Esophagus squamous epithelium (tissue), 5 donors: ENCODE results near the gene CLSTN2. TPM values are rescaled to one million over a fixed set of nuclear protein-coding genes. Genes with fewer than 3 reads are reported as not detected.
A peak's percentile ranks its signal among the peaks of the same experiment; 100 is the strongest.

Source experiments
- DNase-seq: peaks from one replicate; lab custom pipeline; 2025; lab: John Stamatoyannopoulos, UW
- H3K27ac ChIP-seq, 4 donors: fragments of 200-600 bp; sonication (generic); one replicate each; pipeline ENCODE4 v1.5.1; 2016 to 2019; ENCODE audit warnings: mild to moderate bottlenecking in 1 of 4
- H3K27me3 ChIP-seq, 4 donors: fragments of 200-600 bp; sonication (generic); 1 replicate in 3 of 4; 2 replicates in 1 of 4; pipeline versions ENCODE4 v1.5.1 to v1.6.0; 2017 to 2021; ENCODE audit warnings: antibody characterized with exemption in 1 of 4
- H3K36me3 ChIP-seq, 3 donors: fragments of 200-600 bp; sonication (generic); one replicate each; pipeline ENCODE4 v1.5.1; 2016 to 2019
- H3K4me1 ChIP-seq, 3 donors: fragments of 200-600 bp; sonication (generic); one replicate each; pipeline ENCODE4 v1.5.1; 2017 to 2019
- H3K4me3 ChIP-seq, 4 donors: fragments of 200-600 bp; sonication (generic); 1 replicate in 3 of 4; 2 replicates in 1 of 4; pipeline ENCODE4 v1.5.1; 2016 to 2019; ENCODE audit warnings: mild to moderate bottlenecking in 2 of 4, moderate library complexity in 1 of 4
- H3K9me3 ChIP-seq, 3 donors: fragments of 200-600 bp; sonication (generic); one replicate each; pipeline ENCODE4 v1.5.1; 2016 to 2019
- CTCF ChIP-seq, 6 experiments: fragments of 450-650 bp in 4 of 6; fragments of 200-600 bp in 2 of 6; sonication (generic) in 2 of 6; IDR thresholded peaks; one replicate each; pipeline ENCODE4 v1.5.1; 2016 to 2019; ENCODE audit warnings: antibody characterized with exemption in 6 of 6, mild to moderate bottlenecking in 4 of 6, moderate library complexity in 4 of 6
- POLR2A ChIP-seq, 4 donors: fragments of 450-650 bp; IDR thresholded peaks; one replicate each; pipeline ENCODE4 v1.6.1; 2017; ENCODE audit warnings: antibody characterized with exemption in 4 of 4, mild to moderate bottlenecking in 4 of 4, moderate library complexity in 3 of 4
- WGBS, 2 donors: methylation state at CpG; one replicate each; pipeline ENCODE4 v1.1.5; 2018; 5-methylcytosine and 5-hydroxymethylcytosine counted together
- intact Hi-C: fragments of 100-400 bp; cut with DNase I; formaldehyde crosslinking; loops from one replicate; pipeline ENCODE4 v1.15.0; 2022
- total RNA-seq, 4 donors: library from RNA; depleted of rRNA; stranded (reverse); fragments of >200 nt; gene quantifications; one replicate each; pipeline ENCODE4 v1.1.0, GENCODE V29; 2016
- donor health status: DM: yes; HTN: yes; CAD: no.

Gene CLSTN2
- total RNA-seq, 4 donors from 2014 or later, result 0.53 to 5.0 (median 3.1) TPM

DNA sequence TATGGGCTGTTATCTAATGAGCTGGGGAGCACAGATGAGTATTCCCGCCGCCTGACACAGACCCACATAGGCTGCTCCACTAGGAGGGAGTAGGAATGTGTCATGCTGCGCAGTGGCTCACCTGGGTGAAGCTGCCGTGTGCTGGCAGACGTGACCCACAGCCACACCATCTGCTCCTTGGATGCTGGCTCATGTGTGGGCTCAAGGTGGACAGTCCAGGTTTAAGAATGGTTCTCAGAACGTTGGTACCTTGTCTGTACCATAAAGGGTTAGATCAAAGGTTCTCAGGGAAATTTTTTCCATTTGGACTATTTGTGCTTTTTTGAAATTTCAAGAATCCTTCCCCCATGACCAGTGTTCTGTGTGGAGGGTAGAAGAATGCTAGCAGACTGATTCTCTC lies 403.9 kb downstream of the CLSTN2 start:
- WGBS, 2 donors, result 71 to 73% methylated on average over 5 to 6 of the region's 6 CpGs
- intact Hi-C loops, result no loop called here
- H3K36me3 ChIP-seq, result no peaks in the 10 kb centered on the region
- no peaks in the 10 kb centered on the region for H3K27me3 ChIP-seq
- no peak for DNase-seq
- H3K9me3 ChIP-seq, result no peaks in the 10 kb centered on the region
- H3K27ac ChIP-seq, result no peak overlapping the region
- no peak for TF ChIP-seq CTCF (IDR thresholded peaks at IDR 0.05)
- H3K4me1 ChIP-seq, result peaks cover 0 to 9% (median 0%) of the 10 kb centered on the region in 3 donors
- H3K4me3 ChIP-seq, result no peak overlapping the region

DNA sequence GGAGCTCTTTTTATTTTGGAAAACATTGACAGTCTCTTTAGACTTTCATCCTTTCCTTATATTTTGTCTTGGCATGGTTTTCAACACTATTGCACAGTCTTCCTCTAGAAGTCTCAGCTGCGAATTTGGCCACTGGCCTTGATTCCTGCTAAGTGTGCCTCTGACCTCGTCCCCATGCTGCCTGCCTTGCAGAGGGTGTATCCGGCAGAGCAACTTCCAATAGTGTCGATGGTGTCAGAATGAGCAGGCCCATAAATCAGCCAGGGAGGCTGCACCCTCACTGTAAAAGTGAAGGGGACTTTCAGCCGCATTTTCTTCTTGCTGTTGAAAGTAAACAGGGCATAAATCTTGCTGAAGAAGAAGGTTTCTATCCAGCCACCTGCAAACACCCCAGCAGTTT lies 406.2 kb downstream of the CLSTN2 start:
- TF ChIP-seq POLR2A (IDR thresholded peaks at IDR 0.05), result no peak
- no peak for TF ChIP-seq CTCF (IDR thresholded peaks at IDR 0.05)
- H3K9me3 ChIP-seq, result no peaks in the 10 kb centered on the region
- WGBS, 2 donors, result 63 to 68% methylated on average over 4 to 5 of the region's 5 CpGs
- no peak for DNase-seq
- intact Hi-C loops, result no loop called here
- H3K36me3 ChIP-seq, result no peaks in the 10 kb centered on the region
- no peak overlapping the region for H3K4me3 ChIP-seq
- H3K27ac ChIP-seq, result no peak overlapping the region
- peaks cover 0 to 9% (median 0%) of the 10 kb centered on the region in 3 donors for H3K4me1 ChIP-seq
- peaks cover 0 to 4% (median 0%) of the 10 kb centered on the region in 4 donors for H3K27me3 ChIP-seq

DNA sequence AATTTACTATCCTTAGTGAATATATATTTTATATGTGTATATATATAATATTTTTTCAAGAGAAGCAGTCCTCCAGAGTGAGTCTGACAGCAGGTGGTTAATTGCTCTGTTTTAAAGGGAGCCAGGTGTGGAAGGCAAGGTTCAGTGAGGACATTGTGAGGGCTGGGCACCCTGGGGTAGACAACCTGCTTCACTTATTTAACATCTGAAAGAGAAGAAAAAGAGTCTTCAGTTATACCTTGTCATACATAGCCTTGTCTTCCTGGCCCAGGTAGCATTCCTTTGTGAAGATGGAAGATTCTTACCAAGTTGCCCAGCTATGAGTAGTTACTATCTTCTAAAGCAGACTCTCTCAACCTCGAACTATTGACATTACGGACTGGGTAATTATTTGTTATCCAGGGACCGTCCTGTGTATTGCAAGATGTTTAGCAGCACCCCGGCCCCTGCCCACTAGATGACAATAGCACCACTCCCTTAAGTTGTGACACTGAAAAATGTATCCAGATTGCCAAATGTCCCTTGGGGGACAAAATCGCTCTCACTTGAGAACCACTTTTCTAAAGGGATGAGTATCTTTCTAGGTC lies 406.9 kb downstream of the CLSTN2 start:
- WGBS, 2 donors, result 90 to 91% methylated on average over 5 of the region's 5 CpGs
- H3K36me3 ChIP-seq, result no peaks in the 10 kb centered on the region
- no peak overlapping the region for H3K4me3 ChIP-seq
- H3K4me1 ChIP-seq, result peaks cover 0 to 9% (median 0%) of the 10 kb centered on the region in 3 donors
- DNase-seq, result no peak
- intact Hi-C loops, result no loop called here
- peaks cover 0 to 4% (median 0%) of the 10 kb centered on the region in 4 donors for H3K27me3 ChIP-seq
- no peaks in the 10 kb centered on the region for H3K9me3 ChIP-seq
- no peak overlapping the region for H3K27ac ChIP-seq
- TF ChIP-seq POLR2A (IDR thresholded peaks at IDR 0.05), result no peak
- no peak for TF ChIP-seq CTCF (IDR thresholded peaks at IDR 0.05)

GRCh38 chr3:140342668-140343067 lies 407.7 kb downstream of the CLSTN2 start:
- 64 to 75% methylated on average over 2 of the region's 2 CpGs for WGBS, 2 donors
- TF ChIP-seq POLR2A (IDR thresholded peaks at IDR 0.05), result no peak
- no peak for TF ChIP-seq CTCF (IDR thresholded peaks at IDR 0.05)

DNA sequence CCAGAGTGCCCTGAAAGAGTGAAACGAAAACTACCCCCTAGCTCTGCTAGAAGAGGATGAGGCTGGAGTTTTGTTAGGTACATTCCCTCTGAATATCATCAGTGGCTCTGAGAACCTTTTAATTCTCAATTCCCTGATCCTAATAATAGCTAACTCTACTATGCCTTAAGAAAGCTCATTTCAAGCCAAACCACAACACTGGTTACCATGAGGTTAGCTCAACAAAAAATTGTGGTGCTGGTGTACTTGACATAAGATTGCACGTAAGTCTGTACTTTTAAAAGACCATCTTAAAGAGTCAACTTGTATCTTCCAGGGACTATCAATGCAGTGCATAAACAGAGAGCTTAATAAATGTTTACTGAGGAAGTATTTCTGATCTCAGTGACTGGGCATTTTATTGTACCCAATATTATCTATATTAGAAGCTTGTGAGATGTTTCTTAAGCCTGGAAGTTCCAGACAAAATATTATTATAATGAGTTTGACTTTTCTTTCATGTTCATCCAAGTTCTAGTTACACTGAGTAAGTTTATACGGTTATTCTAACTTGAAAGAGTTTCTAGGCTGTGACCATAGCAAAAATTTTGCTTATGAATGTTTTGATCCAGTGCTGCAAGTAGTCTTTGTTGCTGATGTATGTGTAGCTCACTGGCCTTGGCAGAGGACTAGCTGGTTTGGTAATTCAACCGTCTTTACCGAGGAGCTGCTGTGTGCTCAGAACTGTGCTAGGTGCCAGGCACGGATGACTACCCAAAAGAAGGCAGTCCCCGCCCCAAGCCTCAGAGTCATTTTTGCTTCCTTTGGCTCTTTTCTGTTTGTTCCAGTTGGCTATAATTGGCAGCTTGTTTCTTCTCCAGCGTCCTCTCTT lies 408.5 kb downstream of the CLSTN2 start:
- no peaks in the 10 kb centered on the region for H3K9me3 ChIP-seq
- no peaks in the 10 kb centered on the region for H3K36me3 ChIP-seq
- peaks cover 0 to 9% (median 0%) of the 10 kb centered on the region in 3 donors for H3K4me1 ChIP-seq
- peak overlapping the region in 1 of 4 donors; percentile 68 for H3K27ac ChIP-seq
- TF ChIP-seq POLR2A (IDR thresholded peaks at IDR 0.05) (no peak), CTCF (IDR thresholded peaks at IDR 0.05) (no peak)
- H3K27me3 ChIP-seq, result peaks cover 0 to 4% (median 0%) of the 10 kb centered on the region in 4 donors
- no peak overlapping the region for H3K4me3 ChIP-seq
- 46 to 53% methylated on average over 8 of the region's 8 CpGs for WGBS, 2 donors
- DNase-seq, result no peak
- intact Hi-C loops, result no loop called here

More at GRCh38 chr3:140342668-140343067, 407.7 kb downstream of the CLSTN2 start:
- Histone ChIP-seq H3K4me3 (no peak overlapping the region), H3K27ac (no peak overlapping the region), H3K27me3 (peaks cover 0 to 4% (median 0%) of the 10 kb centered on the region in 4 donors), H3K9me3 (no peaks in the 10 kb centered on the region), H3K4me1 (peaks cover 0 to 9% (median 0%) of the 10 kb centered on the region in 3 donors), H3K36me3 (no peaks in the 10 kb centered on the region)
- intact Hi-C loops, result no loop called here
- no peak for DNase-seq
